NCI-H128 (cell line): ENCODE data around the gene KTI12.
"Not testable (repeated sequence)": the region's sequence is repeated elsewhere in the genome, so short reads cannot be mapped to it uniquely, and the experiment has no call there.

ENCODE experiments used
- DNase-seq: peaks from one replicate; lab custom pipeline; 2025; ENCODE audit not compliant: unreplicated experiment; lab: John Stamatoyannopoulos, UW

The KTI12 gene, protein sequence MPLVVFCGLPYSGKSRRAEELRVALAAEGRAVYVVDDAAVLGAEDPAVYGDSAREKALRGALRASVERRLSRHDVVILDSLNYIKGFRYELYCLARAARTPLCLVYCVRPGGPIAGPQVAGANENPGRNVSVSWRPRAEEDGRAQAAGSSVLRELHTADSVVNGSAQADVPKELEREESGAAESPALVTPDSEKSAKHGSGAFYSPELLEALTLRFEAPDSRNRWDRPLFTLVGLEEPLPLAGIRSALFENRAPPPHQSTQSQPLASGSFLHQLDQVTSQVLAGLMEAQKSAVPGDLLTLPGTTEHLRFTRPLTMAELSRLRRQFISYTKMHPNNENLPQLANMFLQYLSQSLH

DNA sequence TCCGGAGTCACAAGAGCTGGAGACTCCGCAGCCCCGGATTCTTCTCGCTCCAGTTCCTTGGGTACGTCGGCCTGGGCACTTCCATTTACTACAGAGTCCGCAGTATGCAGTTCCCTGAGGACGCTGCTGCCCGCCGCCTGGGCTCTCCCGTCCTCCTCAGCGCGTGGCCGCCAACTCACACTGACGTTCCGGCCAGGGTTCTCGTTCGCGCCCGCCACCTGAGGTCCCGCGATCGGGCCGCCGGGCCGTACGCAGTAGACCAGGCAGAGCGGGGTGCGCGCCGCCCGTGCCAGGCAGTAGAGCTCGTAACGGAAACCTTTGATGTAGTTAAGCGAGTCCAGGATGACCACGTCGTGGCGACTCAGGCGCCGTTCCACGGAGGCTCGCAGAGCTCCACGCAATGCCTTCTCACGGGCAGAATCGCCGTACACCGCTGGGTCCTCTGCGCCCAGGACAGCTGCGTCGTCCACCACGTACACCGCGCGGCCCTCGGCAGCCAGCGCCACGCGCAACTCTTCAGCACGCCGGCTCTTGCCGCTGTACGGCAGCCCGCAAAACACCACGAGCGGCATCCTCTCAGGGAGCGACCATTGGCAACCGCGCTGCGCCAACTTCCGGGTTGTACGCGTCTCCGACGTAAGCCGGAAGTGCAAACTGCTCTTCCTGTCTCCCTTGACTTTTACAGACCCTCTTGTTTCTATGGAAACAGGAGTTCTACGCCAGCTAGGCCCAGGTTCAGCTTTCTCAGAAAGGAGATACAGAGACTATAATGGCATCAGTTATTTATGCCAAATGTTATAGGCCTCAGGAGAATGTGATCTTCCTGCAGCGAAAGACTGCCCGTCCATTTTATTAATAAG, at the start of gene KTI12:
Gene KTI12 (minus strand): TSS at position 621 of the 860 bp plus-strand sequence. CDS start 49 bp downstream, at position 572.
- peak; percentile 77 for DNase-seq

DNA sequence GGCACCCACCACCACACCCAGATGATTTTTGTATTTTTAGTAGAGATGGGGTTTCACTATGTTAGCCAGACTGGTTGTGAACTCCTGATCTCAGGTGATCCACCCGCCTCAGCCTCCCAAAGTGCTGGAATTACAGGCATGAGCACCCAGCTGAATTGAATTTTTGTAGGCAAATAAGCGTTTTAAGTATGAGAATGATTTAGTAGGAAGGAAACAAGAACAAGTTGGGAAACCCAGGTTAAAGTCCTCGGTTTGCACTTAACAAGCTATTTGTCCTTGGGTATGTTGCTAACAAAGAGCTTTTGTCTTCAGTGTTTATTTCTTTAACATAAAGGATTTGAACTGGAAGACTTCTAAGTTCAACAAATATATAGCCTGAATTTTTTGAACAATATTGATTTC, 46.4 kb upstream of the KTI12 start:
- DNase-seq: no peak

DNA sequence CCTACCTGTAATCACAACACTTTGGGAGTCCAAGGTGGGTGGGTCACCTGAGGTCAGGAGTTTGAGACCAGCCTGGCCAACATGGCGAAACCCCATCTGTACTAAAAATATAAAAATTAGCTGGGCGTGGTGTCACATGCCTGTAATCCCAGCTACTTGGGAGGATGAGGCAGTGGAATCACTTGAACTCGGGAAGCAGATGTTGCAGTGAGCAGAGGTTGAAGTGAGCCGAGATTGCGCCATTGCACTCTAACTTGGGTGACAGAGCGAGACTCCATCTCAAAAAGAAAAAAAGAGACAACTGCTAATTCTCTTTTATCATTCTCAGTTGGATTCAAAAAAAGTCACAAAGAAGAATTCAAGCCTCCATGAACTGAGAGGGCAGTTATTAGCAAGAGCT, 43.7 kb upstream of the KTI12 start:
- not testable (repeated sequence) for DNase-seq

DNA sequence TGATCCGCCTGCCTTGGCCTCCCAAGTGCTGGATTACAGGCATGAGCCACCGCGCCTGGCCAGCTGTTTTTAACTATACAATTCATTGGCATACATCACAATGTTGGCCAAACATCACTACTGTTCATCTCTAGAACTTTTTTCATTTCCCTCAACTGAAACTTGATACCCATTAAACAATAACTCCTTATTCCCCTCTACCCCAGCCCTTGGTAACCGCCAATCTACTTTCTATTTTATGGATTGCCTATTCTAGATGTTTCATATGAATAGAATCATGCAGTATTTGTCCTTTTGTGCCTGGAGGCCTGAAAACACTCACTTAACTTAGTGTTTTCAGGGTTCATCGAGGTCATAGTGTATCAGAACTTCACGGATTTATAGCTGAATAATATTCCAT, 38.7 kb upstream of the KTI12 start:
- DNase-seq: no peak

DNA sequence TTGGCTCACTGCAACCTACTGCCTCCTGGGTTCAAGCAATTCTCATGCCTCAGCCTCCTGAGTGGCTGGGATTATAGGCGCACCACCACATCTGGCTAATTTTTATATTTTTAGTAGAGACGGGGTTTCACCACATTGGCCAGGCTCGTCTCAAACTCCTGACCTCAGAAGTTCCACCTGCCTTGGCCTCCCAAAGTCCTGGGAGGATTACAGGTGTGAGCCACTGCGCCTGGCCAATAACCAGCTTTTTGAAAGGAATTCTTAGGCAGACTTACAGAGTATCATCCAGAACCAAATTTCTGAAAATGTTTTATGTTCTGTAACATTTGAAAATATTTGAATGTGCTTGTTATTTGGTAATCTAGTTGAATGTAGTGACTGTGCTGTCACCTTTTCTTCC, 37.1 kb upstream of the KTI12 start:
- DNase-seq: no peak

DNA sequence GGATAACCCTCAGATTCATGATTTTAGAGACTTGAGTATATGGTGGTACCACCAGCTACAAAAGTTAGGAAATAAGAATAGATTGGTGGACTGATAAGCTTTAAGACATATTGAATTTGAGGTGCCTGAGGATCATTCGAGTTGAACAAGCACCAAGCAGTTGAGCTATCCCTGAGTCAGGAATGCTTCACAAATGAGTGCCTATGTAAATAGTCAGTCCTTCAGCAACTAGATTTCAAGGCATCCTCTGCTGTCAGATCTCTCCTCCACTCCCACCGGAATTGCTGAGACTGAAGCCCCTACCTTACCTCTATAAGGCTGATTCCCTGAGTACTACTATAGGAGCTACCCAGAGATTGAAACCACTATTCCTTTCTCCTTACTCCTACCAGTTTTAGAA, 29.6 kb upstream of the KTI12 start:
- DNase-seq: no peak

DNA sequence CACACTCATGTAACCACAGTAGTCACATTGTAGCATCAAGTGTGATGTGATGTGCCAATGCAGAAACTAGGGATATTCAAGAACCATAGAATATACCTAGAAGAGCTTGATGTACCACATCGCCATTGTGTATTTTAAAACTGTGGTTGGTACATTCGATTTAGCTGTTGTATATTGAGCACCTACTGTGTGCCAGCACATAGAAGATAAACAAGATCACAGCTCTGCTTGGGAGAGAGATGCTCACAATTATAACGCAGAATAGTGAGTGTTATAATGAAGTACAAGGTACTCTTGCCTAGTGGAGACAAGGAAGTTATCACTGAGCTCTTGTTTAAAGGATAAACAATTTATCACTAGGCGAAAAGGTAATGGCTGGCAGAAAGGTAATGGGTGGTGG, 27.2 kb upstream of the KTI12 start:
- DNase-seq: no peak

DNA sequence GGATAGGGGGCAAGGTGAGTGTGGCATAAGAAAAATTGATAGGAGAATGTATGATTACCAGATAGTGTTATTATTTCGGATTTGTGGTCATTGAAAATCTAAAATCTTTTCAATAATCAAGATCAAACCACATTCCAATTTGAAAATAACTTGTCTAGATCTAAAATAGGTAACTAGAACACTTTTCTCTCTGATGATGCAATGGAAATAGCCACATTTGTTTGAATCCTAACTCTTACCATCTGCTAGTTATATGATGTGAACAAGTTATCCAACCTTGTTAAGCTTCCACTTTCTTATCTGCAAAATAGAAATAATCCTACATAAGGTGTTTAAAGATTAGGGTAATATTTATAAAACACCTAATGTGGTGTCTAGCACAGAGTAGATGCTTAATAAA, 26.3 kb upstream of the KTI12 start:
- no peak for DNase-seq

DNA sequence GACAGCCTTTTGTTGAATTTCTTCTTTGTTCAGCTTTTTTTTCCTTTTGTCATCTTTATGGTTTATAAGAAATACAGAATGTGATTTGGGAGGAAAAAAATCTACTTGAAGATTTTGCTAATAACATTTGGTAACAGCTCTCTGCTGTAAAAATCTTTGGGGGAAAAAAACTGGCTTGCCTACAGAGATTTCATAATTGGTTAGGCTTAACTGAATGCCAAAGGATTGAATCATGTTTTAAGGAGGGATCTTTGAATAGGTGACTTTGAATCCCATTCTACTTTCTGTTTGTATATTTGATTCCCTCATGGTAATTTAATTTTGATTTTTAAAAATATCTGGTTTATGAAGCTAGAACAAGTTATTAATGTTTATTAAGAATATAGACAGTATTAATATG, 25.7 kb upstream of the KTI12 start:
- DNase-seq: no peak

DNA sequence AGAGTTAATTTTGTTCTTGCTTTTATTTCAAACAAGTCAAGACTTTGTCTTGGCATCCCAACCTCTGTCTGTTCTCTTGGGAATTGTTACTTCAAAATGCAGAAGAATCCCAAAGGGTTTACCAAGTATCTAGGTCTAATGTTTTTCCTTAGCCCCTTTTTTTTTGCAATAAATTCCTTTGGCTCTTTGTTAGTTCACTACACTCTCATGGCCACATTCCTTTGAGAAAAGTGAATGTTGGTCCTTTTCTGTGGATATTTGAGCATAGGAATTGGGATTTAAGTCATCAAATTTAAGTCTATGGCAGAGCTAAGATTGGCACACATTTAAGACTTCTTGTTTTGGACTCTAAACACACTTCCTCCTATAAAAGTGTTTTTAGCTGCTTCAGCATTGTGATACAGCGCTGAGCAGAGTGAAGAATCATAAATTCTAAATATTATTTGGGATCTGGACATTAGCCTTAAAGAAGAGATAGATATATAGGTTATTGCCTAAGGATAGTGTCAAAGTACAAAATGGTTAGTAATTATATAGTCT, 24.3 kb upstream of the KTI12 start:
- no peak for DNase-seq

DNA sequence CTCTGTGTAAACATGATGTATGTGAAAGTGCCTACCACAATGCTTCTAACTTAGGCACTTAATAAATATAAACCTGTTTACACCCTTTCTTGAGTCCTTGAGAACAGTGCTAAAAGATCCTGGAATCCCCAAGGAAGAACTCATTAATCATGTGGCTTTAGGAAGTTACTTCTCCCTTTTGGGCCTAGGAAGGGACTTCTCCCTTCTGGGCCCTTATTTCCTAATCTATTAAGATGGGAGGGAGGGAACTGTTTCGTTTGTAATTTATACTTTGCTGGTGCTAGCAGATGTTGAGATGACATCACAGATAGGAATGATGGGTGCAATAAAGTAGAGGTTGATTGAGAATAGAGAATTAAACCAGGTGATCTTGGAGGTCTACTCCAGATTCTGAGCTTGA, 23.6 kb upstream of the KTI12 start:
- DNase-seq: no peak

DNA sequence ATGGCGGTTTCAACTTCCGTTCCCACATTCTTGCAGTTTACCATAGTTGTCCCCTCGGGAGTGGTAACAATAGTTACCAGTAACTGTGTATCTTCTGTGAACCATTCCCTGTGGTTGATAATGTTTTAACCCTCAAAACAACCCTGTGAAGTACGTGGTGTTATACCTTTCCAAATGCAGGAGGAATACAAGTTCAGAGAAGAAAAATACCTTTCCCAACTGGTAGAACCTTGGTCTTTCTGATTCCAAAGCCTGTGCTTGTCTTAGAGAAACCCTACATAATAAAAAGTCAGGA, 23.3 kb upstream of the KTI12 start:
- DNase-seq: no peak

DNA sequence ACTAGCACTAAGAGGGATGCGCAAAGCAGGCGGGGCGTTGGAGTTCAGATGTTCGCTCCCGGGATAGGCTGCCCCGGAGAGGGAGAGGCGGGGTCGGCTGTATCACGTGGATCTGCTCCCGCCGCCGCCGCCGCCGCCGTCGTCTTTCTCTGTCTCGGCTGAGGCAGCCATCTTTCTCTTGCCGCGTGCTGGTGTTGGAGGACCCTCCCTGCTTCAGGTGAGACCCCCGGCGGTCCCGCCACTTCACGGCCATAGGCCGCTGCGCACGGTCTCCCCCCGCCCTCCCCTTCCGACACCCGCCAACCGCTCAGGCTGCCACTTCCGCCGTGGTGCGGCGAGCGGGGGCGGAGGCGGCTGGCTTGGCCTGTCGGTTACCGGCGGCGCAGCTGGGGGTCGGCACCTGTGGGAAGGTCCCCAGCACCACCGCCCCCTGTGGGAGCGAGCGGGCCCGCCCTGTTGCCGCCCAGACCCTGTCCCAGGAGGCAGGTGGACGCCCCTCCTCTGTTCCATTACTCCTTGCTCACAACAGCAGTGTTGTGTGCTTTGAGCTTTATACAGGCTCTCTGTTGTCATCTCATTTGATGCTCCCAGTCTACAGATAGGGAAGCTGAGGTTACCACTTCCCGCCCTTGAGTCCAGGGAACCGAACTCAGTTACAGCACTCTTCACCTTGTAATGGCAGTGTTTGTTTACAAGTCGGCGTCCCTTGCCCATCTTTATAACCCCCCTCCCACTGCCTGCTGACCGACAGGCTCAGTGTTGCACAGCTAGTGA, 22.7 kb upstream of the KTI12 start, which contains the start of gene BTF3L4:
Gene BTF3L4 (plus strand): TSS at position 133 of the 774 bp plus-strand sequence. CDS start 3,553 bp downstream, outside the sequence.
- DNase-seq: peak; percentile 96

DNA sequence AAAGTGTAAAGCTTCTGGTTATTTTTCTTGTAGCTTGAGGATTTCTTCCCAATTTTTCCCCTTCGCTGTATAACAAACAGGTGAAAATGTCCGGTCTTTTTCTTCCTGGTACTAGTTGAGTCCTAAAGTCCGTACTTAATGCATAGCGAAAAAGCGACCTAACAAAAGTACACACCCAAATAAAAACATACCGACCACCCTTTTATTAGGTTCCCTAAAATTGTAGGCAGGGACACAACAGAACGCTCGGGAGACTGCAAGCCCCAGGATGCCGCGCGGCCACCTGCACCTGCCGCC, 22.2 kb upstream of the KTI12 start:
- no peak for DNase-seq

DNA sequence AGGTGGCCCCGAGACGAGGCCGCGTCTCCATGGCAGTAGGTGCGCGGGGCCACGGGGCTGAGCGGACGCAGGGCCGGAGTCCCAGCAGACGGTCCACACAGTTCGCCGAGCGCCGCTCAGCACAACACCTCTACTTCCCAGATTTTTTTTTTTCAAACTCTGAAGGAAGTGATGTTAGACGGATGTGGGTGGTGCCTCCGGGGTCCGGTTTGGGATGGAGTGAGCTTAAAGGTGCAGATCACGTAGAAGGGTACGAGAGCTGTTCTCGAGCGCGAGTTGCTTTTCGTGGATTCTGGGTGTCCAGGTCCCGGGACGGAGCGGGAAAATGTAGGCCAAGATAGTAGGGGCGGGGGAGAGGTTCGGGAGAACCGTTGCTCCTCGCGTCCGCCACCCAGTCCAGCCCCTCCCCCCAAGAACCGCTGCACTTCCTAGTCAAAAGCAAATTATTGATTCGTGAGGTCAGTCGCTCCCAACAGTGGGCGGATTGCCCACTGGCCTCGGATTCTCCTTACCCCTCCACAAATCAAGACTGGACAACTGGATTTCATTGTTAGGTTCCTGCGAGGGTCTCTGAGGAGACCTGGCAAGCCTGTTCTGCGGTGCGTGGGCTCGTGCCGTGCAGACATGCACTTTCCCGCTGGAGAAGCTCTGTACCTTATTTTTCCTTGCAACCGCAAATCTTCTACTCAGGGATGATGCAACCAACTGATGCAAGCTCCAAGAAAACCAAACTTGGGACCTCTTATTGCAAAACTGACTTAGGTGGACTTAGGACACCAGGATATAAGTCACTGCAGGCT, 21.7 kb upstream of the KTI12 start, which contains the start of gene TXNDC12:
Gene TXNDC12 (minus strand): TSS at position 126 of the 800 bp plus-strand sequence. CDS start 95 bp downstream, at position 31.
- DNase-seq: peak; percentile 84

DNA sequence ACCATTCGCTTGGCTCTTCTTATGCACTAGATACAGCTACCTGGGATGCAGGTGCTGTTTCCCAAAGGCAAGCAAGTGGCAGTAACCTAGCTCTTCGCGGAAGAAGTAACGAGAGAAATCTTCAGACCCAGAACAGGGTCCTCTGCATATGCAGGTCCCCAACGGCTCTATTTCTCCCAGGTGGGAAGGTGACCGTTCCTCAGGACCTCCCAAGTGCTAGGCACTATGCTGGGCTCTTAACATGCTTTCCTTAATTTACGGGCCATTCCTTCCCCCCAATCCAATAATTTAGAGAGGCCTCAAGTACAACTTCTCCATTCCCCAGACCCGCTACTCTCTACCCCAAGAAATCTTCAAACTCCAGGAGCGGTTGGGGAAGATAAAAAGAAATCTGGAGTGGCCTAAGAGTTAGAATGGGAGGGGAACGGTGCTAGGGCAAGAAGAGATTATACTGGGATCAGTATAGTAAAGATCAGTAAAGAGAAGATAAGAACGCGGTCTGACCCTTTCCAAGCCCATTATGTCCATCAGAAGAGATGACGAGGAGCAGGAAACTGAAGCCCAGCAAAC, 21.0 kb upstream of the KTI12 start:
- DNase-seq: no peak

DNA sequence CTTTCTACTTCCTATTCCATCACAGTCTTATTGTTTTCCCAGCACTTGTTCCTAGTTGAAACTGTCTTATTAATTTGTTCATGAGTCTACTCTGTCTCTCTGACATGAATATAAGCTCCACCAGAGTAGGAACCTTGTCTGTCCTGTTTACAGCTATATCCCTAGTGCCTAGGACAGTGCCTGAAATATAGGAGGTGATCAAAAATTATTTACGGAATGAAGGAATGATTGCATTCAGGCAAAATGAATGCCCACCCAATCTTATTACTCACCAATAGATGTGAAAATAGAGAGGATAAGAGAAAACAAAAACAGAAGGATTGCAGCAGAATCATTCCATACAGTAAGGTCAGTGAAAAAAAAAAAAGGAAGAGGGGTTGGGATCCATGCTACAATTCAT, 20.3 kb upstream of the KTI12 start:
- DNase-seq: no peak

DNA sequence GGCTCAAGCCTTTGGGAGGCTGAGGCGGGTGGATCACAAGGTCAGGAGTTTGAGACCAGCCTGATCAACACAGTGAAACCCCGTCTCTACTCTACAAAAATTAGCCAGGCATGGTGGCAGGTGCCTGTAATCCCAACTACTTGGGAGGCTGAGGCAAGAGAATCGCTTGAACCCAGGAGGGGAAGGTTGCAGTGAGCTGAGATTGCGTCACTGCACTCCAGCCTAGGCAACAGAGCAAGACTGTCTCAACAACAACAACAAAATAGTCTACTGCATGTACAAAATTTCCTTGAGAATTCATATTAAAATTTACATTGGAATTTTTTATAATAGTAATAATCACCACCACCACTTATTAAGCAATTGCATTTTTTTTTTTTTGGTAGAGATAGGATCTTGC, 15.7 kb upstream of the KTI12 start:
- DNase-seq: not testable (repeated sequence)

DNA sequence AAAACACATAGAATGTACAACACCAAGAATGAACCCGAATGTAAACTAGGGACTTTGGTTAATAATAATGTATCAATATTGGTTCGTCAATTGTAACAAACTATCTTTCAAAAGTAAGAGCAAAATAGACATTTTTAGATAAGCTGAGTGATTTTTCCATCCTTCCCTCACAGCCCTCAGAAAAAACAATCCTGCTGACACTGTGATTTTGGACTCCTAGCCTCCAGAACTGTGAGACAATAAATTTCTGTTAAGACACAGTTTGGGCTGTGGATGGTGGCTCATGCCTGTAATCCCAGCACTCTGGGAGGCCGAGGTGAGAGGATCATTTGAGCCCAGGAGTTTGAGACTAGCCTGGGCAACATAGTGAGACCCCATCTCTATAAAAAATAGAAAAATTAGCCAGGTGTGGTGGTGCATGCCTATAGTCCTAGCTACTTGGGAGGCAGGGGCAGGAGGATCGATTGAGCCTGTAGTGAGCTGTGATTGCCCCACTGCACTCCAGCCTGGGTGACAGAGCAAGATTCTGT, 12.1 kb upstream of the KTI12 start:
- not testable (repeated sequence) for DNase-seq

DNA sequence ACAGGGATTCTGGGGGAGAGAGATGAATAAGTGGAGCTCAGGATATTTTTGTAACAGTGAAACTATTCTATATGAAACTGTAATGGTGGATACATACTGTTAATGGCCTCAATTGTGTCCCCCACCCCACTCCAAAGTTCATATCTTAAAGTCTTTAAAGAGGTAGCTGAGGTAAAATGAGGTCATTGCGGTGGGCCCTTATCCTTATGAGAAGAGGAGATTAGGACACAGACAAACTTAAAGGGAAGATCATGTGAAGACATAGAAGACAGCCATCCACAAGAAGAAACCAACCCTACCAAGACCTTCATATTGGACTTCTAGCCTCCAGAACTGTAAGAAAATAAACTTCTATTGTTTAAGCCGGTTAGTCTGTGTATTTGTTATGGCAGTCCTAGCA, 11.6 kb upstream of the KTI12 start:
- no peak for DNase-seq
